GM21529 (cell line): ENCODE data around the gene LTB4R2.
"Not testable (repeated sequence)": the region's sequence is repeated elsewhere in the genome, so short reads cannot be mapped to it uniquely, and the experiment has no call there.

Experiments used
- ATAC-seq: cut with Tn5 transposase; IDR thresholded peaks from one replicate; pipeline ENCODE4 v1.9.1; 2021; ENCODE audit not compliant: unreplicated experiment

LTB4R2 gene

GRCh38 chr14:24317141-24317928 lies 7.4 kb downstream of the LTB4R2 start:
- ATAC-seq = no peak

GRCh38 chr14:24321212-24321975 lies 11.5 kb downstream of the LTB4R2 start:
- ATAC-seq = no peak

GRCh38 chr14:24322672-24323071 lies 12.7 kb downstream of the LTB4R2 start:
- ATAC-seq = no peak

- no peak for ATAC-seq
Measured at GRCh38 chr14:24323341-24323740, 13.4 kb downstream of the LTB4R2 start.

GRCh38 chr14:24324024-24324423 lies 14.1 kb downstream of the LTB4R2 start:
- no peak for ATAC-seq

- ATAC-seq = no peak
Measured at GRCh38 chr14:24325041-24325530, 15.1 kb downstream of the LTB4R2 start.

- ATAC-seq = no peak
Measured at GRCh38 chr14:24325963-24326362, 16.0 kb downstream of the LTB4R2 start.

GRCh38 chr14:24327303-24327702 lies 17.4 kb downstream of the LTB4R2 start:
- no peak for ATAC-seq

- not testable (repeated sequence) for ATAC-seq
Measured at GRCh38 chr14:24327914-24328313, 18.0 kb downstream of the LTB4R2 start.

- no peak for ATAC-seq
Measured at GRCh38 chr14:24329073-24329663, 19.2 kb downstream of the LTB4R2 start.

- ATAC-seq = no peak
Measured at GRCh38 chr14:24329736-24330135, 19.8 kb downstream of the LTB4R2 start.

GRCh38 chr14:24330973-24331674 lies 21.2 kb downstream of the LTB4R2 start:
- no peak for ATAC-seq

GRCh38 chr14:24331731-24332267 lies 21.9 kb downstream of the LTB4R2 start:
- no peak for ATAC-seq

- peak; percentile 83 for ATAC-seq
Measured at GRCh38 chr14:24332268-24332993, 22.5 kb downstream of the LTB4R2 start.

- no peak for ATAC-seq
Measured at GRCh38 chr14:24334431-24335291, 24.7 kb downstream of the LTB4R2 start, which contains the start of gene ADCY4. Gene ADCY4, minus strand, starts transcription at chr14:24335071. Its CDS starts 419 bp downstream, at chr14:24334652.

- no peak for ATAC-seq
Measured at GRCh38 chr14:24335461-24336171, 25.7 kb downstream of the LTB4R2 start.

GRCh38 chr14:24337144-24337823 lies 27.3 kb downstream of the LTB4R2 start:
- ATAC-seq = no peak

GRCh38 chr14:24337824-24338175 lies 27.9 kb downstream of the LTB4R2 start:
- ATAC-seq = no peak
